ENCODE measurements around the gene GPHA2.

The GPHA2 gene

GRCh38 chr11:64928957-64929356 is 6.7 kb downstream of the GPHA2 start:
- no peak for DNase-seq (ENCODE audit: low read depth)
- Histone ChIP-seq H3K9ac (ENCODE audit: low read length) (no peak overlapping the region), H3K4me1 (ENCODE audit: control insufficient read depth, insufficient read depth, low read length) (peaks cover 8% of the 10 kb centered on the region), H3K9me3 (ENCODE audit: control insufficient read depth, low read length) (no peaks in the 10 kb centered on the region), H3K4me3 (ENCODE audit: low read length) (no peak overlapping the region), H3K27me3 (replicated peaks; ENCODE audit: control insufficient read depth, insufficient read depth, low read length) (no peaks in the 10 kb centered on the region), H3K36me3 (ENCODE audit: control insufficient read depth, insufficient read depth, low read length, severe bottlenecking) (peaks cover 43% of the 10 kb centered on the region)

GRCh38 chr11:64926689-64927088 is 9.0 kb downstream of the GPHA2 start:
- DNase-seq (ENCODE audit: low read depth) = no peak
- no peak overlapping the region for H3K4me3 ChIP-seq (ENCODE audit: low read length)

DNA sequence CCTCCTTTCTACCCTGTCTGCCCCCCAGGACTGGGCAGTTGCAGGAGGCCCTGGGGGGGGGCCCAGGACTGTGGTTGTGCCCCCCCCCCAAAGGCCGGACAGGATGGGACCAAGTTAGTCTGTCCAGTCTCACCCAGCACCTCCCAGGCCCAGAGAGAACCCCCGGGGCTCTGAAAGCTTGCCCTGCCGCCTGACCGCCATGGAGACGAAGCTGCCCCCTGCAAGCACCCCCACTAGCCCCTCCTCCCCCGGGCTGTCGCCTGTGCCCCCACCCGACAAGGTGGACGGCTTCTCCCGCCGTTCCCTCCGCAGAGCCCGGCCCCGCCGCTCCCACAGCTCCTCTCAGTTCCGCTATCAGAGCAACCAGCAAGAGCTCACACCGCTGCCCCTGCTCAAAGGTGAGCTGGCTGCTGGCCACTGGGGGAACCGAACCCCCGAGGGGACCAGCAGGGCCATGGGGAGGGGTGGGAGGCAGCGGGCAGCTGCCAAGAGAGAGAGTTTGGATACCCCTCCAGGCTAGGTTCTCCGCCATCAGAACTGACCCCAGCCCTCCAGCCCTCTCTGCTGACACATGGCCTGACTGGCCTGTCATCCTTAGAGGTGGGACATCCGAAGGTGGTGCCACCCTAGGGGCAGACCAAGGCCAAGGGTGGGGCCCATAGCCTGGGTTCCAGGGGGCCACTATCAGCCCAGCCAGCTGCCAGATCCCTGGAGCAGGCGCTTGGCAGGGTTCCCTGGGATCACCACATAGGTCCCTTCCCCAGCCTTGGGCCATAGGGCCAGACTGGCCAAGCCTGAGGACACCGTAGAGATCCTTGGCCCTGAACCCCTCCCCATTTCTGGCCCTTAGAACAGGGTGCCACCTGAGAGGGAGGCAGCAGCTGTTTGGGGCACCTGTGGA is 9.9 kb downstream of the GPHA2 start:
- Histone ChIP-seq H3K4me1 (ENCODE audit: control insufficient read depth, insufficient read depth, low read length) (peaks cover 13% of the 10 kb centered on the region), H3K9ac (ENCODE audit: low read length) (peak overlapping the region; percentile 88), H3K4me3 (ENCODE audit: low read length) (peak overlapping the region; percentile 91), H3K36me3 (ENCODE audit: control insufficient read depth, insufficient read depth, low read length, severe bottlenecking) (peaks cover 17% of the 10 kb centered on the region), H3K27me3 (replicated peaks; ENCODE audit: control insufficient read depth, insufficient read depth, low read length) (no peaks in the 10 kb centered on the region), H3K9me3 (ENCODE audit: control insufficient read depth, low read length) (no peaks in the 10 kb centered on the region)
- no peak for DNase-seq (ENCODE audit: low read depth)

More at GRCh38 chr11:64926689-64927088, 9.0 kb downstream of the GPHA2 start:
- Histone ChIP-seq H3K9me3 (ENCODE audit: control insufficient read depth, low read length) (no peaks in the 10 kb centered on the region), H3K4me1 (ENCODE audit: control insufficient read depth, insufficient read depth, low read length) (peaks cover 13% of the 10 kb centered on the region), H3K9ac (ENCODE audit: low read length) (no peak overlapping the region), H3K27me3 (replicated peaks; ENCODE audit: control insufficient read depth, insufficient read depth, low read length) (no peaks in the 10 kb centered on the region), H3K36me3 (ENCODE audit: control insufficient read depth, insufficient read depth, low read length, severe bottlenecking) (peaks cover 26% of the 10 kb centered on the region)

DNA sequence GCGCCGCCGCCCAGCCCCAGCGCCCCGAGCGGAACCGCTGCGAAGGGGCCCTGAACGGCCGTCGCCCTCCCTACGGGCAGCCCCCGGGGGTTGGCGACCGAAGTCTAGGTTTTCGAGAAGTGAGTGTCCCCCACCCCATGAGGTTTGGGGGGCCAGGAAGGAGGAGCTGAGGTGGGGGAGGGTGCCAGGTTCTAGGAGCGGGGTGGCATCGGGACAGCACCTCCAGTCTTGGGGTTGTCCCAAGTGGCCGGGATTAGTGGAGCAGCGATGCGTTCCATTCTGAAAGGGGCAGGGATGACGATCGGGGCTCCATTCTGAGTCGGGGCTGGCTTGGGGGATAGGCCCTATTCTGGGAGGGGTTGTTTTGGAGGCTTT is 10.8 kb downstream of the GPHA2 start:
- peaks cover 13% of the 10 kb centered on the region for H3K4me1 ChIP-seq (ENCODE audit: control insufficient read depth, insufficient read depth, low read length)
- no peaks in the 10 kb centered on the region for H3K27me3 ChIP-seq (replicated peaks; ENCODE audit: control insufficient read depth, insufficient read depth, low read length)
- H3K4me3 ChIP-seq (ENCODE audit: low read length) = peak overlapping the region; percentile 91
- peak; percentile 63 for DNase-seq (ENCODE audit: low read depth)
- H3K9me3 ChIP-seq (ENCODE audit: control insufficient read depth, low read length) = no peaks in the 10 kb centered on the region
- H3K36me3 ChIP-seq (ENCODE audit: control insufficient read depth, insufficient read depth, low read length, severe bottlenecking) = peaks cover 9% of the 10 kb centered on the region
- peak overlapping the region; percentile 88 for H3K9ac ChIP-seq (ENCODE audit: low read length)

GRCh38 chr11:64923944-64924909 is 11.5 kb downstream of the GPHA2 start, which contains the start of gene PPP2R5B:
TSS of gene PPP2R5B (plus strand) at chr11:64924689. CDS start at chr11:64925735, 1,046 bp downstream.
- H3K27me3 ChIP-seq (replicated peaks; ENCODE audit: control insufficient read depth, insufficient read depth, low read length) = no peaks in the 10 kb centered on the region
- H3K36me3 ChIP-seq (ENCODE audit: control insufficient read depth, insufficient read depth, low read length, severe bottlenecking) = peaks cover 9% of the 10 kb centered on the region
- peak within 1 kb of the TSS; percentile 91 for H3K4me3 ChIP-seq (ENCODE audit: low read length)
- no peaks in the 10 kb centered on the region for H3K9me3 ChIP-seq (ENCODE audit: control insufficient read depth, low read length)
- DNase-seq (ENCODE audit: low read depth) = peak; percentile 96
- H3K4me1 ChIP-seq (ENCODE audit: control insufficient read depth, insufficient read depth, low read length) = peaks cover 13% of the 10 kb centered on the region
- H3K9ac ChIP-seq (ENCODE audit: low read length) = peak within 1 kb of the TSS; percentile 88

GRCh38 chr11:64923151-64923661 is 12.5 kb downstream of the GPHA2 start:
- Histone ChIP-seq H3K9me3 (ENCODE audit: control insufficient read depth, low read length) (no peaks in the 10 kb centered on the region), H3K9ac (ENCODE audit: low read length) (no peak overlapping the region), H3K36me3 (ENCODE audit: control insufficient read depth, insufficient read depth, low read length, severe bottlenecking) (peaks cover 3% of the 10 kb centered on the region), H3K4me3 (ENCODE audit: low read length) (no peak overlapping the region), H3K4me1 (ENCODE audit: control insufficient read depth, insufficient read depth, low read length) (peaks cover 16% of the 10 kb centered on the region), H3K27me3 (replicated peaks; ENCODE audit: control insufficient read depth, insufficient read depth, low read length) (no peaks in the 10 kb centered on the region)
- no peak for DNase-seq (ENCODE audit: low read depth)

DNA sequence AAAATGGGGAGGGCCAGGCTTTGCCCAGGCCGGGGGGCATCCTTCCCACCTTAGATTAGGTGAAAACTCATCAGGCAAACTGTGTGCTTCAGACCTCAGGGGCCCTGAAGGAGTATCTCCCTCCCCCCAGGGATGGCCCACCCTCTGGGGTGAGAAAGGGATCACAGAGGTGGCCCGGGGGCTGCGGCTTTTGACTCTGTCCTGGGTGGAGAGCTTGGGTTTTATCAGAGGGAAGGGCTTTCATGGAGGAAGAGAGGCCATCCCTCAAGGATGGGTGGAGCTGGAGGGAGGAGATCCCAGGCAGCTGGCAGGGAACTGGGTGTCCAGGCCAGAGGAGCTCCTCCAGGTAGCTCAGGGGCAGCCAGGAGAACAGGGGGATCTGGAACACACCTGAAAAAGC is 14.3 kb downstream of the GPHA2 start:
- H3K9me3 ChIP-seq (ENCODE audit: control insufficient read depth, low read length) = no peaks in the 10 kb centered on the region
- H3K4me1 ChIP-seq (ENCODE audit: control insufficient read depth, insufficient read depth, low read length) = peaks cover 24% of the 10 kb centered on the region
- no peak overlapping the region for H3K4me3 ChIP-seq (ENCODE audit: low read length)
- no peak for DNase-seq (ENCODE audit: low read depth)
- H3K9ac ChIP-seq (ENCODE audit: low read length) = no peak overlapping the region
- H3K27me3 ChIP-seq (replicated peaks; ENCODE audit: control insufficient read depth, insufficient read depth, low read length) = no peaks in the 10 kb centered on the region
- no peaks in the 10 kb centered on the region for H3K36me3 ChIP-seq (ENCODE audit: control insufficient read depth, insufficient read depth, low read length, severe bottlenecking)

- H3K4me1 ChIP-seq (ENCODE audit: control insufficient read depth, insufficient read depth, low read length) = peaks cover 27% of the 10 kb centered on the region
- no peak overlapping the region for H3K9ac ChIP-seq (ENCODE audit: low read length)
- DNase-seq (ENCODE audit: low read depth) = no peak
- H3K27me3 ChIP-seq (replicated peaks; ENCODE audit: control insufficient read depth, insufficient read depth, low read length) = no peaks in the 10 kb centered on the region
- no peaks in the 10 kb centered on the region for H3K9me3 ChIP-seq (ENCODE audit: control insufficient read depth, low read length)
- H3K36me3 ChIP-seq (ENCODE audit: control insufficient read depth, insufficient read depth, low read length, severe bottlenecking) = no peaks in the 10 kb centered on the region
- H3K4me3 ChIP-seq (ENCODE audit: low read length) = no peak overlapping the region
Measured at GRCh38 chr11:64920124-64920523, 15.6 kb downstream of the GPHA2 start.

- Histone ChIP-seq H3K36me3 (ENCODE audit: control insufficient read depth, insufficient read depth, low read length, severe bottlenecking) (no peaks in the 10 kb centered on the region), H3K4me1 (ENCODE audit: control insufficient read depth, insufficient read depth, low read length) (peaks cover 27% of the 10 kb centered on the region), H3K9ac (ENCODE audit: low read length) (no peak overlapping the region), H3K9me3 (ENCODE audit: control insufficient read depth, low read length) (no peaks in the 10 kb centered on the region), H3K27me3 (replicated peaks; ENCODE audit: control insufficient read depth, insufficient read depth, low read length) (no peaks in the 10 kb centered on the region), H3K4me3 (ENCODE audit: low read length) (no peak overlapping the region)
- DNase-seq (ENCODE audit: low read depth) = no peak
Measured at GRCh38 chr11:64919627-64920026, 16.1 kb downstream of the GPHA2 start.

GRCh38 chr11:64918017-64918416 is 17.7 kb downstream of the GPHA2 start:
- Histone ChIP-seq H3K27me3 (replicated peaks; ENCODE audit: control insufficient read depth, insufficient read depth, low read length) (no peaks in the 10 kb centered on the region), H3K9me3 (ENCODE audit: control insufficient read depth, low read length) (no peaks in the 10 kb centered on the region), H3K4me1 (ENCODE audit: control insufficient read depth, insufficient read depth, low read length) (peaks cover 19% of the 10 kb centered on the region), H3K4me3 (ENCODE audit: low read length) (peak overlapping the region; percentile 83), H3K9ac (ENCODE audit: low read length) (peak overlapping the region; percentile 90), H3K36me3 (ENCODE audit: control insufficient read depth, insufficient read depth, low read length, severe bottlenecking) (peaks cover 12% of the 10 kb centered on the region)
- DNase-seq (ENCODE audit: low read depth) = peak; percentile 85

- H3K4me3 ChIP-seq (ENCODE audit: low read length) = peak overlapping the region; percentile 83
- H3K9me3 ChIP-seq (ENCODE audit: control insufficient read depth, low read length) = no peaks in the 10 kb centered on the region
- peaks cover 19% of the 10 kb centered on the region for H3K4me1 ChIP-seq (ENCODE audit: control insufficient read depth, insufficient read depth, low read length)
- peak overlapping the region; percentile 90 for H3K9ac ChIP-seq (ENCODE audit: low read length)
- H3K36me3 ChIP-seq (ENCODE audit: control insufficient read depth, insufficient read depth, low read length, severe bottlenecking) = peaks cover 16% of the 10 kb centered on the region
- H3K27me3 ChIP-seq (replicated peaks; ENCODE audit: control insufficient read depth, insufficient read depth, low read length) = no peaks in the 10 kb centered on the region
- no peak for DNase-seq (ENCODE audit: low read depth)
Measured at GRCh38 chr11:64917663-64917995, 18.1 kb downstream of the GPHA2 start.

Data from adipocyte (in vitro differentiated cells).